ENCODE data around the gene PITPNM1. TPM values are rescaled to one million over a fixed set of nuclear protein-coding genes. Genes with fewer than 3 reads are reported as not detected.

Gene PITPNM1
- total RNA-seq, 5 donors from 2014 or later (not counting 1 experiment from before 2014, with no cell fraction given) = 74.2 to 167 (median 149) TPM

DNA sequence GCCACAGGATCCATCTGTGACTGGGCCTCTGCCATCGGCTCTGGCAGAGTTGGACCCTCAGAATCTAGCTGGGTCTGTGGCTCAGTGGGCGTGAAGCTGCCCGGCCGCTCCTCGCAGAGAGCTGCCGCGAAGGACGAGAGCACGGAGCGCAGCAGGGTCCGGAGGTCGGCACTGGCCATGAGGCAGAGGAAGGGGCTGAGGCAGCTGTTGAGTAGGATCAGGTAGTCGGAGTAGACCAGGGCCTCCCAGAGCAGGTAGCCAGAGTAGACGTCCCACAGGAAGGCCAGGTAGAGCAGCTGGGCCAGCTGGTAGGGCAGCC, 53.5 kb downstream of the PITPNM1 start:
- no peak overlapping the region for H3K4me3 Mint-ChIP-seq
- POLR2A ChIA-PET = interaction anchor here in 1 of 2 donors (0.5 kb wide), 1 partner anchor 138 kb away, joined by 4 read pairs; no protein-coding TSS in a partner anchor
- H3K36me3 Mint-ChIP-seq = no peaks in the 10 kb centered on the region
- H3K9me3 Mint-ChIP-seq = no peaks in the 10 kb centered on the region
- CTCF ChIA-PET = interaction anchor here in 1 of 2 donors (0.5 to 0.6 kb wide), 2 partner anchors 35 to 72 kb away, joined by 3 read pairs; no protein-coding TSS in a partner anchor
- H3K27me3 Mint-ChIP-seq = no peaks in the 10 kb centered on the region
- peaks cover 0 to 24% of the 10 kb centered on the region in 2 experiments for H3K27me3 ChIP-seq (replicated peaks in 1 of 2; ENCODE audit: control insufficient read depth in 2 of 2, extremely low read depth in 1 of 2, insufficient read depth in 2 of 2, low read length in 1 of 2)
- no peak overlapping the region for H3K27ac ChIP-seq (ENCODE audit: low read length)
- ATAC-seq (replicated peaks in 1 of 4) = no peak
- no peaks in the 10 kb centered on the region for H3K36me3 ChIP-seq (ENCODE audit: control insufficient read depth in 2 of 2, extremely low read depth in 1 of 2, insufficient read depth in 1 of 2, low read length in 1 of 2)
- H3K27ac Mint-ChIP-seq = peak overlapping the region in 1 of 2 donors; percentile 52
- peaks cover 36 to 39% (median 37%) of the 10 kb centered on the region in 3 donors for H3K4me1 Mint-ChIP-seq
- H3K4me3 ChIP-seq (ENCODE audit: control insufficient read depth in 1 of 2, extremely low read depth in 1 of 2, low read length in 1 of 2) = no peak overlapping the region
- no peaks in the 10 kb centered on the region for H3K9me3 ChIP-seq
- DNase-seq = no peak
- H3K4me1 ChIP-seq (ENCODE audit: control insufficient read depth in 1 of 2, extremely low read depth in 1 of 2, insufficient read depth in 2 of 2, low read length in 2 of 2) = peaks cover 12 to 57% of the 10 kb centered on the region in 2 experiments
- 93% methylated on average over 14 of the region's 14 CpGs for WGBS (ENCODE audit: insufficient coverage)

DNA sequence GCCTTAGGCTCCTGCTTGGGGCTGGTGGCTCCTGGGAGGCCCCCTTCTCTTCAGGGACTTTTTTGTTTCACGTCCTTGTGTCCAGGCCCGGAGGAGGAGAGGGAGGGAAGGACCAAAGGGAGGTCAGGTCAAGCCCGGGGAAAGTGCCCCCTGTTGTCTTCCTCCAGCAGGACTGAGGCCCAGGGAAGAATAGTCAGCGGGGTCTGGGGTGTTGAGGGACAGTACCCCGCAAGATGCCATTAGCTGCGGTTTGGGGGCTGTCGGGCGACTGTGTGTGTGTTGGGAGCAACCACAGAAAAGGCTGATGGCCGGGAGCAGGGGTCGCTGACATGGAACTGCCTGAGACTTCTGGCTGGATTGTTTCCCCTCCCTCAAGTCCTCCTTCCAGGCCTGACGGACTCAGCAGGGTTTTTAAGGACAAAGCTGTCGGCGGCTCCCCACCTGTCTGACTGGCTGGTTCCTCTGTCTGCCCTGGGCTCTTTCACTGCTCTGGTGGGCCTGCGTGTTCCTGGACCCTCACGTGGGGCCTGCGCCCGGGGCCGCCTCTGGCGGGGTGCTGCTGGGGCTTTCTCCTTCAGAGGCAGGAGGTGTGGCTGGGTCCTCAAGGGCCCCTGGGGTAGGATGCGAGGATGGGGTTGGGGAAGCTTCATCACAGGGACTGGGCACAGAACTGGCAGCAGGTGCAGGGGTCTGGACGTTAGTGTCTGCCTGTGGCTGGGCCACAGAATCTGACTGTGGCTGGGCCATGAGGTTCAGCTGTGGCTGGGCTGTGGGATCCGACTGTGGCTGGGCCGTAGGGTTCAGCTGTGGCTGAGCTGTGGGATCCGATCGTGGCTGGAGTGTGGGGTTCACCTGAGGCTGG, 54.1 kb downstream of the PITPNM1 start:
- no peaks in the 10 kb centered on the region for H3K27me3 Mint-ChIP-seq
- H3K9me3 Mint-ChIP-seq = no peaks in the 10 kb centered on the region
- H3K36me3 Mint-ChIP-seq = no peaks in the 10 kb centered on the region
- peak overlapping the region in 1 of 2 donors; percentile 52 for H3K27ac Mint-ChIP-seq
- WGBS (ENCODE audit: insufficient coverage) = 82% methylated on average over 21 of the region's 25 CpGs
- H3K4me1 Mint-ChIP-seq = peaks cover 42 to 45% (median 43%) of the 10 kb centered on the region in 3 donors
- Histone ChIP-seq H3K27me3 (replicated peaks in 1 of 2; ENCODE audit: control insufficient read depth in 2 of 2, extremely low read depth in 1 of 2, insufficient read depth in 2 of 2, low read length in 1 of 2) (peaks cover 0 to 23% of the 10 kb centered on the region in 2 experiments), H3K36me3 (ENCODE audit: control insufficient read depth in 2 of 2, extremely low read depth in 1 of 2, insufficient read depth in 1 of 2, low read length in 1 of 2) (no peaks in the 10 kb centered on the region), H3K9me3 (no peaks in the 10 kb centered on the region), H3K27ac (ENCODE audit: low read length) (no peak overlapping the region), H3K4me1 (ENCODE audit: control insufficient read depth in 1 of 2, extremely low read depth in 1 of 2, insufficient read depth in 2 of 2, low read length in 2 of 2) (peaks cover 14 to 62% of the 10 kb centered on the region in 2 experiments), H3K4me3 (ENCODE audit: control insufficient read depth in 1 of 2, extremely low read depth in 1 of 2, low read length in 1 of 2) (no peak overlapping the region)
- ATAC-seq (replicated peaks in 1 of 4) (no peak), DNase-seq (no peak)
- CTCF ChIA-PET = interaction anchor here in 1 of 2 donors (0.5 to 0.6 kb wide), 2 partner anchors 36 to 72 kb away, joined by 3 read pairs; no protein-coding TSS in a partner anchor
- no peak overlapping the region for H3K4me3 Mint-ChIP-seq
- POLR2A ChIA-PET = interaction anchor here in 1 of 2 donors (0.5 kb wide), 1 partner anchor 138 kb away, joined by 4 read pairs; no protein-coding TSS in a partner anchor

DNA sequence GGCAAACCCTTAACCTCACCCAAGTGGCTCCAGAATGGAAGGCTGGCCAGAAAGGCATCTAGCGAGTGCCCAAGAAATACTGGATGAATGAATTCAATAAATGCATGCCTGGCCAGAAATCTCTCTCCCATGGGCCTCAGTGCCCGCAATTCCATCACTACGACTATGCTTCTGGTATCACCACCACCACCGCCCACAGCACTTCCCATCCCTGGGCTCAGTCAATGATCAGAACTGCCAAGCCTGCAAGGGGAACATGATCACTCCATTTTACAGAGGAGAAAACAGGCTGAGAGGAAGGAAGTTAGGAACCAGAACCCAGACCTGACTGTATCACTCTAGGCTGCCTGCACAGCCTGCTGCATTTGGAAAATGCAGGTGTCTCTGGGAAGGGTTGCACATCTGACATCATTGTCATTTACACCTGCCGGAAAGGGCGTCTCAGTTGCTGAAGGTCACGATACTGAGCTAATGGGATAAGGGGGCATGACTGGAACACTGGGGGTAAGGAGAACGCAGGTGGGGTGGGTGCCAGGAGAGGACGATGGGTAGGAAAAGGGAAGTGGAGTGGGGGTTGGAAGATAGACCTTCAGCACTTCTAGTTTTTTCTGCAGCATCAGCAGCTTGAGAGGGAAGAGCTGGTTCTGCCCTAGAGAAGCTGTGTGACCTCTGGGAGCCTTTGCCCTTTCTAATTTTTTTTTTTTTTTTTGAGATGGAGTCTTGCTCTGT, 55.9 kb downstream of the PITPNM1 start:
- H3K27ac Mint-ChIP-seq = peak overlapping the region; percentile 37 to 68
- peaks cover 59 to 62% (median 60%) of the 10 kb centered on the region in 3 donors for H3K4me1 Mint-ChIP-seq
- no peaks in the 10 kb centered on the region for H3K27me3 Mint-ChIP-seq
- Histone ChIP-seq H3K36me3 (ENCODE audit: control insufficient read depth in 2 of 2, extremely low read depth in 1 of 2, insufficient read depth in 1 of 2, low read length in 1 of 2) (no peaks in the 10 kb centered on the region), H3K9me3 (no peaks in the 10 kb centered on the region), H3K4me1 (ENCODE audit: control insufficient read depth in 1 of 2, extremely low read depth in 1 of 2, insufficient read depth in 2 of 2, low read length in 2 of 2) (peaks cover 24 to 77% of the 10 kb centered on the region in 2 experiments), H3K27me3 (replicated peaks in 1 of 2; ENCODE audit: control insufficient read depth in 2 of 2, extremely low read depth in 1 of 2, insufficient read depth in 2 of 2, low read length in 1 of 2) (peaks cover 0 to 11% of the 10 kb centered on the region in 2 experiments), H3K27ac (ENCODE audit: low read length) (no peak overlapping the region), H3K4me3 (ENCODE audit: control insufficient read depth in 1 of 2, extremely low read depth in 1 of 2, low read length in 1 of 2) (no peak overlapping the region)
- ChIA-PET CTCF (interaction anchor here in 1 of 2 donors (0.7 kb wide), 1 partner anchor 132 kb away, joined by 7 read pairs; no protein-coding TSS in a partner anchor), POLR2A (interaction anchor here in 1 of 2 donors (0.6 kb wide), 1 partner anchor 28 kb away, joined by 5 read pairs; no protein-coding TSS in a partner anchor)
- WGBS (ENCODE audit: insufficient coverage) = 67% methylated on average over 9 of the region's 9 CpGs
- no peaks in the 10 kb centered on the region for H3K36me3 Mint-ChIP-seq
- H3K9me3 Mint-ChIP-seq = no peaks in the 10 kb centered on the region
- DNase-seq = no peak
- no peak for ATAC-seq (replicated peaks in 1 of 4)
- H3K4me3 Mint-ChIP-seq = peak overlapping the region in 1 of 3 donors; percentile 43

DNA sequence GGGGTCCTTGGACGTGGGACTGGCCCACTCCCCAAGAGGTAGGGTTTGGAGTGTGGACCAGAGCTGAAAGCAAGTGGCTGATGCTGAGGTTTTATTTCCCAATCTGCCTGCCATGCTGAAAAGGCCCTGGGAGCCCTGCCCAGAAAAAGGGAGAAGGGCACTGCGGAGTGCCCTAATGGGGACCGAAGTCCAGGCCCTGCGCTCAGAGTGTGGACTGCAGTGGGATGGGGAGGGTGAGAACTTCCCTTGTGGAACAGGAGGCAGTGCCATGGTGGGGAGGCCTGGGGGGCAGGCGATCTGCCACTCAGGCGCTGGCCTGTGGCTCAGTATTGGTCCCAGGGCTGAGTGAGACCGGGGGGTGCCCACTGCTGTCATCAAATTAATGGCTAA, 56.9 kb downstream of the PITPNM1 start:
- Histone ChIP-seq H3K9me3 (no peaks in the 10 kb centered on the region), H3K27me3 (replicated peaks in 1 of 2; ENCODE audit: control insufficient read depth in 2 of 2, extremely low read depth in 1 of 2, insufficient read depth in 2 of 2, low read length in 1 of 2) (peaks cover 0 to 11% of the 10 kb centered on the region in 2 experiments), H3K27ac (ENCODE audit: low read length) (no peak overlapping the region), H3K4me1 (ENCODE audit: control insufficient read depth in 1 of 2, extremely low read depth in 1 of 2, insufficient read depth in 2 of 2, low read length in 2 of 2) (peaks cover 24 to 85% of the 10 kb centered on the region in 2 experiments), H3K36me3 (ENCODE audit: control insufficient read depth in 2 of 2, extremely low read depth in 1 of 2, insufficient read depth in 1 of 2, low read length in 1 of 2) (no peaks in the 10 kb centered on the region), H3K4me3 (ENCODE audit: control insufficient read depth in 1 of 2, extremely low read depth in 1 of 2, low read length in 1 of 2) (no peak overlapping the region)
- ChIA-PET POLR2A (no interaction called here), CTCF (interaction anchor here in 1 of 2 donors (0.7 kb wide), 1 partner anchor 86 kb away, joined by 3 read pairs; no protein-coding TSS in a partner anchor)
- Mint-ChIP-seq H3K4me3 (peak overlapping the region in 2 of 3 donors; percentile 17 to 80), H3K9me3 (no peaks in the 10 kb centered on the region), H3K36me3 (no peaks in the 10 kb centered on the region), H3K27me3 (no peaks in the 10 kb centered on the region), H3K27ac (peak overlapping the region; percentile 57 to 64), H3K4me1 (peaks cover 66 to 69% (median 67%) of the 10 kb centered on the region in 3 donors)
- no peak for ATAC-seq (replicated peaks in 1 of 4)
- 97% methylated on average over 3 of the region's 7 CpGs for WGBS (ENCODE audit: insufficient coverage)
- no peak for DNase-seq

DNA sequence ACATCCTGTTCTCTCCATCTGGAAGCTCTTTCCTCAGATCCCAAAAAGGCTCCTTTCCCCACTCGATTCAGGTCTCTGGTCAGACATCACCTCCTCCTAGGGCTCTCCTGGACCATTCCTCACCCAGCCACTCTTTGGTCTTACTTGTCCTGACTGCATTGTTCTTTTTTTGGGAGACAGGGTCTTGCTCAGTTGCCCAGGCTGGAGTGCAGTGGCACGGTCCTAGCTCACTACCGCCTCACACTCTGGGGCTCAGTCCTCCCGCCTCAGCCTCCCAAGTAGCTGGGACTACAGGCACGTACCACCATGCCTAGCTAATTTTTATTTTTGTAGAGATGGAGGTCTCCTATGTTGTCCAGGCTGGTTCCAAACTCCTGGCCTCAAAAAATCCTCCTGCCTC, 59.6 kb downstream of the PITPNM1 start:
- peaks cover 82 to 90% (median 85%) of the 10 kb centered on the region in 3 donors for H3K4me1 Mint-ChIP-seq
- 100% methylated on average over 1 of the region's 5 CpGs for WGBS (ENCODE audit: insufficient coverage)

More for the DNA sequence above, 59.6 kb downstream of the PITPNM1 start:
- ChIA-PET CTCF (no interaction called here), POLR2A (interaction anchor here in 1 of 2 donors (0.6 kb wide), 1 partner anchor 14 kb away, joined by 3 read pairs; no protein-coding TSS in a partner anchor)
- Histone ChIP-seq H3K4me1 (ENCODE audit: control insufficient read depth in 1 of 2, extremely low read depth in 1 of 2, insufficient read depth in 2 of 2, low read length in 2 of 2) (peaks cover 28 to 92% of the 10 kb centered on the region in 2 experiments), H3K36me3 (ENCODE audit: control insufficient read depth in 2 of 2, extremely low read depth in 1 of 2, insufficient read depth in 1 of 2, low read length in 1 of 2) (no peaks in the 10 kb centered on the region), H3K27ac (ENCODE audit: low read length) (peak overlapping the region; percentile 90), H3K4me3 (ENCODE audit: control insufficient read depth in 1 of 2, extremely low read depth in 1 of 2, low read length in 1 of 2) (no peak overlapping the region), H3K9me3 (no peaks in the 10 kb centered on the region), H3K27me3 (replicated peaks in 1 of 2; ENCODE audit: control insufficient read depth in 2 of 2, extremely low read depth in 1 of 2, insufficient read depth in 2 of 2, low read length in 1 of 2) (peaks cover 0 to 2% of the 10 kb centered on the region in 2 experiments)
- ATAC-seq (replicated peaks in 1 of 4) (no peak), DNase-seq (no peak)
- no peaks in the 10 kb centered on the region for H3K27me3 Mint-ChIP-seq
- H3K9me3 Mint-ChIP-seq = no peaks in the 10 kb centered on the region
- H3K36me3 Mint-ChIP-seq = no peaks in the 10 kb centered on the region
- peak overlapping the region; percentile 10 to 80 (median 47) for H3K4me3 Mint-ChIP-seq
- peak overlapping the region; percentile 92 to 97 for H3K27ac Mint-ChIP-seq
